Measurements from ENCODE around the gene GABRG3. TPM values are rescaled to one million over a fixed set of nuclear protein-coding genes. Genes with fewer than 3 reads are reported as not detected.

GABRG3 gene
- total RNA-seq, 1 donor from 2014 or later: not detected

- Histone ChIP-seq H3K36me3 (no peaks in the 10 kb centered on the region), H3K9me3 (no peaks in the 10 kb centered on the region), H3K4me3 (no peak overlapping the region), H3K27ac (no peak overlapping the region), H3K27me3 (ENCODE audit: low read depth) (no peaks in the 10 kb centered on the region), H3K4me1 (no peaks in the 10 kb centered on the region)
- no peak for DNase-seq
- intact Hi-C loops (cut with DNase I): no loop called here
- peak in 1 of 2 donors; percentile 11 for ATAC-seq
- TF ChIP-seq CTCF (IDR thresholded peaks at IDR 0.05): no peak
Measured at GRCh38 chr15:27061739-27062138, 90.8 kb downstream of the GABRG3 start.

- no peak for TF ChIP-seq CTCF (IDR thresholded peaks at IDR 0.05)
- ATAC-seq (no peak), DNase-seq (no peak)
- Histone ChIP-seq H3K4me1 (no peaks in the 10 kb centered on the region), H3K4me3 (no peak overlapping the region), H3K27ac (no peak overlapping the region), H3K27me3 (ENCODE audit: low read depth) (no peaks in the 10 kb centered on the region), H3K9me3 (peaks cover 1% of the 10 kb centered on the region), H3K36me3 (no peaks in the 10 kb centered on the region)
- intact Hi-C loops (cut with DNase I): no loop called here
Measured at GRCh38 chr15:27062951-27063350, 92.0 kb downstream of the GABRG3 start.

GRCh38 chr15:27064080-27064479, 93.1 kb downstream of the GABRG3 start:
- no peak overlapping the region for H3K27ac ChIP-seq
- H3K4me3 ChIP-seq: no peak overlapping the region
- no peaks in the 10 kb centered on the region for H3K4me1 ChIP-seq
- intact Hi-C loops (cut with DNase I): no loop called here
- H3K36me3 ChIP-seq: no peaks in the 10 kb centered on the region
- TF ChIP-seq CTCF (IDR thresholded peaks at IDR 0.05): no peak
- DNase-seq: no peak
- peaks cover 8% of the 10 kb centered on the region for H3K9me3 ChIP-seq
- no peak for ATAC-seq
- no peaks in the 10 kb centered on the region for H3K27me3 ChIP-seq (ENCODE audit: low read depth)

- ATAC-seq (no peak), DNase-seq (no peak)
- Histone ChIP-seq H3K9me3 (peaks cover 8% of the 10 kb centered on the region), H3K4me3 (no peak overlapping the region), H3K27me3 (ENCODE audit: low read depth) (no peaks in the 10 kb centered on the region), H3K27ac (no peak overlapping the region), H3K4me1 (no peaks in the 10 kb centered on the region), H3K36me3 (no peaks in the 10 kb centered on the region)
- intact Hi-C loops (cut with DNase I): no loop called here
- no peak for TF ChIP-seq CTCF (IDR thresholded peaks at IDR 0.05)
Measured at GRCh38 chr15:27065151-27065550, 94.2 kb downstream of the GABRG3 start.

- no peaks in the 10 kb centered on the region for H3K4me1 ChIP-seq
- no peak overlapping the region for H3K27ac ChIP-seq
- peaks cover 8% of the 10 kb centered on the region for H3K9me3 ChIP-seq
- TF ChIP-seq CTCF (IDR thresholded peaks at IDR 0.05): no peak
- H3K27me3 ChIP-seq (ENCODE audit: low read depth): no peaks in the 10 kb centered on the region
- no peak overlapping the region for H3K4me3 ChIP-seq
- intact Hi-C loops (cut with DNase I): no loop called here
- H3K36me3 ChIP-seq: no peaks in the 10 kb centered on the region
- no peak for DNase-seq
- no peak for ATAC-seq
Measured at GRCh38 chr15:27065785-27066184, 94.8 kb downstream of the GABRG3 start.

- H3K4me3 ChIP-seq: no peak overlapping the region
- H3K27me3 ChIP-seq (ENCODE audit: low read depth): no peaks in the 10 kb centered on the region
- DNase-seq (no peak), ATAC-seq (no peak)
- peaks cover 8% of the 10 kb centered on the region for H3K9me3 ChIP-seq
- H3K4me1 ChIP-seq: no peaks in the 10 kb centered on the region
- no peak for TF ChIP-seq CTCF (IDR thresholded peaks at IDR 0.05)
- no peaks in the 10 kb centered on the region for H3K36me3 ChIP-seq
- intact Hi-C loops (cut with DNase I): no loop called here
- no peak overlapping the region for H3K27ac ChIP-seq
Measured at GRCh38 chr15:27066446-27066845, 95.5 kb downstream of the GABRG3 start.
